ENCODE measurements around the gene RPLP2.

The RPLP2 gene

DNA sequence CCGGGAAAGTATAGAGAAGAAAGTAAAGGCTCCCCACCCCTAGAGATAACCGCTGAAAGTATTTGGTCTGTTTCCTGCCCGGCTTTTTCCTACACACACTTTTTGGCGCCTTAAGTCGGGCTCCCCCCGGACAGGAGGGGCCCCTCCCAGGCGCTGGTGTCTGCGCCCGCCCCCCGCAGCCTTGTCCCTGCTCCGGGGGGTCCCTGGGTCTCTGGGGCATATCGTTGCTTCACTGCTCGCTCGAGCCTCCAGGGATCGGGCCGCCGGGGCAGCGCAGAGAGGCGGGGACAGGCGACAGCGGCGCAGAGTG, 17.0 kb downstream of the RPLP2 start:
- DNase-seq, result no peak

DNA sequence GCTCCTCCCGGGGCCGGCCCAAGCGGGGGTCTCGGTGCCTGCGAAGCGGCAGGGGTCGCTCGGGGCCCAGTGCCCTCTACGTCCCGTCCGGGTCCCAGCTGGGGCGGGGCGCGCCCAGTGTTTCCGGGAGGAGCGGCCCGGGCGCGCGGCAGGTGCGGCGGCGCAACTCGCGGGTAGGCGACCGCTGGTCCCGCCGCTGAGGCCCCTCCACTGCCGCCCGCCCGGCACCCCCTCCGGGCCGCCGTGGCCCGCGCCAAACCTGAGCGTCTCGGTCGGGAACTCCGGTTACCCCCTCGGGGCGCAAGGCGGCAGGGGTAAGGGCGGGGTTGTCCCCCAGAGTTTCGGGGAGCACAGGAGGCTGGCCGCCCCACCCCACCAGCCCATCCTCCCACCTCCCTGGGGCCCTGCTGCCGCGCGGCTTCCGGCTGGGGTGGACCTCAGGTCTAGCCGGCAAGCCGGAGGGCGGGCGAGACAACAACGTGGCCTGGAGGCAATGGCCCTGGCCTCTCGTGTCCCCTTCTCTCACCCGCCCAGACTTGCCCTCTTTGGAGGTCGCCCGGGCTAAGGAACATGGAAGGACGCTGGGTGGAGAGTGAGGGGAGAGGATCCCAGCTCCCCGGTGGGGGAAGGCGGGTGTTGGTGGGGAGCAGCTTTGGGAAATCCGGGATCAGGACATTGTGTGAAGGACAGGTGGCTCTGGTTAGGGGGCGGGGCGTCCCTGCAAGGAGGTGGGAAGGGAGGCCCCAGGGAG, 17.6 kb downstream of the RPLP2 start:
- no peak for DNase-seq

DNA sequence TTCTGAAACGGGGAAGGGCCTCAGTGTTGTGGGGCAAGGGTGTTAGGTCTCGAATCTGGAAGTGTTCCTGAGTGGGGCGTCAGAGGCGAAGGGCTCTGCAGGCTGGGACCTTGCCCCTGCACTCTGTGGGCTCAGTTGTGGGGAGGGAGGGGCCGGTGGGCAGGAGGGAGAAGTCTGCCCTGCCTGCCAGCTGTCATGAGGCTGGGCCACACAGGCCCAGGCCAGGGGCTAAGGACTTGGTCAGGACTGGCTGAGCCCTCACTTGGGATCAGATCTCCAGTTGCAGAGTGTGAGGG, 18.1 kb downstream of the RPLP2 start, which contains the start of gene CRACR2B:
CRACR2B (plus strand) TSS at position 23 of the 296 bp plus-strand sequence. CDS start 689 bp downstream, outside the sequence.
- no peak for DNase-seq

DNA sequence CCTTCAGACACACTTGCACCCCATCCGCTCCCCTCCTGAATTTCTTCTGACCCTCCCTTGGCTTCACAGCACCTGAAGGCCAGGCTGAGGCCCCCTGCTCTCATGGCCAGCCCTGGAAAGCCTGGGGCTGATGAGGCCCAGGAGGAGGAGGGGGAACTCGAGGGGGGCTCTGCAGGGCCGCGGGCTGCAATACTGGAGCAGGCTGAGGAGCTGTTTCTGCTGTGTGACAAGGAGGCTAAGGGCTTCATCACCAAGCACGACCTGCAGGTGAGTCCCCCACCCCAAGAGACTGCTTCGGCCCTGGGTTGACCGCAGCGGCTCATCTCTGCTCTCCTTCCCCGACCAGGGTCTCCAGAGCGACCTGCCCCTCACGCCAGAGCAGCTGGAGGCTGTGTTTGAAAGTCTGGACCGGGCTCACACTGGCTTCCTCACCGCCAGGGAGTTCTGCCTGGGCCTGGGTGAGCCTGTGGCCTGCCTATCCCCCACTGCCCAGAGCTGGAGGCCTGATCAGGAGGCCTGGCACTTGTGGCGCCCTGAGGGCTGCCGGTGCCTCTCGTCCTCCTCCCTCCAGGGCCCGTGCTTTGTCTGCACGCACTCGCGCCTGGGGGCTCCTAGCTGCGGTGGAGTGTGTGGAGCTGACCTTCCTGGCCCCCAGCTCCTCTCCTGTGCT, 18.9 kb downstream of the RPLP2 start:
- no peak for DNase-seq

DNA sequence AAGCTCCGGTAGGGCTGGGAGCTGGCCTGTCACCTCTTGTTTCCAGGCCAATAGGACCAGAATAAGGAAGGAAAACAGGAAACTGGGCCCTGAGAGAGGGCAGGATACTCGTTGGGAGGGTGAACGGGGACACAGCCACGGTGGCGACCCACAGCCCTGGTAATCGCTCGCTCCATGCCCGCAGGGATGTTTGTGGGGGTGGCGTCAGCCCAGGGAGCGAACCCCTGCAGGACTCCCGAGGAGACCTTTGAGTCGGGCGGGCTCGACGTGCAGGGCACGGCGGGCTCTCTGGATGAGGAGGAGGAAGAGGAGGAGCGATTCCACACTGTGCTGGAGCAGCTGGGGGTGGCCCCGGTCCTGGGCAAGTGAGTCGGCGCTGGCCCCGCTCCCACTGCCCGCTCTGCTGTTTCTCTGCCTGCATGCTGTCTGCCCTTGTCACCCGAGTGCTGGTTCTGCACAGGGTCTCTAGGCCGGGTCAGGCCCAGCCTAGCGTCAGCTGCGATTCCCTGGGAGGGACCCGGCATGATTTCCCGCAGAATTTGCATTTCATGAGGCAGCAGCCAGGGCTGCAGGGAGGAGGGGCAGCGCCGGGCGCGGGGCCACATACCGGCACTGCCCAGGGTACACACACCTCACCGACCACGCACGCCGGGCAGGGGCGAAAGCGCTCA, 19.5 kb downstream of the RPLP2 start:
- no peak for DNase-seq

DNA sequence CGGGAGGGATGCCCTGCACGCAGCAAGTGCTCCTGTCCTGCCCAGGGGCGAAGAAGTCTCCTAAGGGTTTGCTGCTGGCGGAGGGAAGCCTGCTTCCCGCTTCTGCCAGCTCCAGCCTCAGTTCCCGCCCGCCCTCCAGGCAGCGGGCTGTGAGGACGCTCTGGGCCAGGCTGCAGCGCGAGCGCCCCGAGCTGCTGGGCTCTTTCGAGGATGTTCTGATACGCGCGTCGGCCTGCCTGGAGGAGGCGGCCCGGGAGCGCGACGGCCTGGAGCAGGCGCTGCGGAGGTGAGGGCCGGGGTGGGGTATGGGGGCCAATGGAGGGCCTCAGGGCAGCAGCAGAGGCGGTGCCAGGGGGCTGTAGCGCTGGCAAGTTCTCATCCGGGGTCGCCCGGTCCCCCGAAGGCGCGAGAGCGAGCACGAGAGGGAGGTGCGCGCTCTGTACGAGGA, 20.1 kb downstream of the RPLP2 start:
- no peak for DNase-seq

DNA sequence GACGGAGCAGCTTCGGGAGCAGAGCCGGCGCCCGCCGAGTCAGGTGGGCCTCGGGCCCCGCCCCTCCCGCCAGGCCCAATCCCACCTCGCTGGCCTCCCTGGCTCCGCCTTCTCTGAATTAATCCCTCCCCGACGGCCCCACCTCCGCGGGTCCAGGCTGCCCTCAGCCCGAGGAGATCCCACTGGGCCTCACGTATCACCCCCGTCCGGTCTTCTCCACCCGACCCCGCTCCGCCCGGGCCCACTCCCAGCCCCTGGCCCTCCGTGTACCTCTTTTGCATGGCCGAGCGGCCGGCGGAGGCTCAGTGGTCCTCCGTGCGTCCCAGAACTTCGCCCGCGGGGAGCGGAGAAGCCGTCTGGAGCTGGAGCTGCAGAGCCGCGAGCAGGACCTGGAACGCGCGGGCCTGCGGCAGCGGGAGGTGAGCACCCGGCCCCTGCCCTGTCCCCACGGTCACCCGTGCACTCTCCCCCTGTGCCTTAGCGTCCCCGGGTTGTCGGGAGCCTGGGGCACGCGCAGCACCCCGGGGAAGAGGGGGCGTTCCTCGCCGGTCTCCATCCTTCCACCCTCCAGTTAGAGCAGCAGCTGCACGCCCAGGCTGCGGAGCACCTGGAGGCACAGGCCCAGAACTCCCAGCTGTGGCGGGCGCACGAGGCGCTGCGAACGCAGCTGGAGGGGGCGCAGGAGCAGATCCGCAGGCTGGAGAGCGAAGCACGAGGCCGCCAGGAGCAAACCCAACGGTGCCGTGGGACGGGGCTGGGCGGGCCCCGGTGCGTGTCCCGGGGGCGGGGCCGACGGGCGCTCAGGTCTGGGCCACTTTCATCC, 20.7 kb downstream of the RPLP2 start:
- DNase-seq, result peak; percentile 78

DNA sequence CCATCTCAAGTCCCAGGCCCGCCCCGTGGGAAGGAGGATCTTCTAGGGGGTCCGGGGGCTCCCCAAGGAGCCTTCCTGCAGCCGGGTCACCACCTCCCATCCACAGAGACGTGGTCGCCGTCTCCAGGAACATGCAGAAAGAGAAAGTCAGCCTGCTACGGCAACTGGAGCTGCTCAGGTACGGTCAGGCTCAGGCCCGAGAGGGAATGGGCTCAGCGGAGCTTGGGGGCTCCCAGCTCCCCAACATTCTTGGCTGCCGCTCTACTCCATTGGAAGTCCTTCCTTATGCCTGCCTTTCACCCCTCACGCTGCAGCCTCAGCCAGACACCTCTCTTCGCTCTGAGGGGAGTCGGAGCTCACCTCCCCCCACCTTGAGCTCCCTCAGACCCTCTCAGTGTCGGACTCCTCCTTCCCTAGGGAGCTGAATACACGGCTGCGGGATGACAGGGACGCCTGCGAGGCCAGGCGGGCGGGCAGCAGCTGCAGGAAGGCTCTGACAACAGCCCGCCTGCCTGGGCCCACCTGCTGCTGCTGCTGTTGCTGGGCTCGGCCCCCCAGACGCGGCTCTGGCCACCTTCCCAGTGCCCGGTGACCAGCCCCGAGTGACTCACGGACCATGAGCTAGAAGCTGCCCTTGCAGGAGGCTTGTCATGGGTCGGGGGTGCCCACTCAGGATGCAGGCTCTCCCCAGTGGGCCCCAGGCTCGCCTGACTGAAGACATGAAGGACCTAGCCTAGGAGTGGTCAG, 21.5 kb downstream of the RPLP2 start:
- DNase-seq, result no peak

DNA sequence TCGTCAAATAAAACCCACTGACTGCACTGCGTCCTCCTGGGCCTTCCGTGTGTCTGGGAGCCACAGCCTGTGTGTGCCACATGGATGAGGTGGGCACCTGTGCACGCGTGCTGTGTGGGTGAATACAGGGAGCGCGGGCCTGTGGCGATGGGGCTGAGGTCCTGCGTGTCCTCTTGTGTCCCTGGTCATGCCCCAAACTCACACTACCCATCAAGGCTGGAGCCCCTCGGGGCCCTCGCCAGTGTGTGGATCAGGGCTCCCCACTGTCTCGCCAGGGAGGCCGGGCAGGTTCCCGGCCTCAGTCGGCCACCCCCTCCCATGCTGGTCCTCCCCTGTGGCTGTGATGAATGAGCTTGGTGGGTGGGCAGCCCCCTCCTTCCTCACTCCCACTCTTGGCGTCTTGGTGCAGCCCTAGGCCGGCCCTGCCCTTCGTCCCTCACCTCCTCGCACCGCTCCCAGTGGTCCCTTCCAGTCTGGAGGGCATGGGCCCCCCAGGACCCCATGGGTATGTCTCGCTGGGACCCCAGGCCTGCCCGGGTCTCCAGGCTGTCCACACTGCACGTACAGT, 22.3 kb downstream of the RPLP2 start:
- no peak for DNase-seq

DNA sequence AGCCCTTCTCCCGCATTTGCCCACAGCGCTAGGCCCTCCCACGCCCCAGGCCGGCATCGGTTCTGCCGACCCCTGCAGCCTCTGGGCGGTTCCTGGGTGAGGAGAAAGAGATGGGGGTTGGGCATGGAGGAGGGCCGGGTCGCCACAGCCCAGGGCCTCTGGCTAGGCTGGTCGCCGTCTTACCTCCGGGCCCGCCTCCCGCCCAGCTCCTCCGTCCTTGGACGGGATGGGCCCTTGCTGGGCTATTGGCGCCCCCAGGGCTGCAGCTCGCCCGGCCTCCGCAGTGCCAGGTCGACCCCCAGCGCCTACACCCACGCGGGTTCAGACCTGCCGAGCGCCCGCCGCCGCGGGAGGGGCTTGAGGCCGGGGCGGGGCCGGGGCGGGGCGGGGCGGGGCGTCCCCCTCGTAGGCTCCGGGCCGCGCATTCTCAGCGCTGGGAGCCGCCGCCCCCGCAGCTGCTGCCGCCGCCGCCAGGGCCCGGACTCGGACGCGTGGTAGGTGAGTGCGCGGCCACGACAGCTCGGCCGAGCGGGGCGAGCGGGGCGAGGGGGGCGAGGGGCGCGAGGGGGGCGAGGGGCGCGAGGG, 22.9 kb downstream of the RPLP2 start, which contains the start of gene CD151:
CD151 (plus strand) TSS at position 424 of the 585 bp plus-strand sequence. CDS start 3,118 bp downstream, outside the sequence.
- DNase-seq, result no peak

DNA sequence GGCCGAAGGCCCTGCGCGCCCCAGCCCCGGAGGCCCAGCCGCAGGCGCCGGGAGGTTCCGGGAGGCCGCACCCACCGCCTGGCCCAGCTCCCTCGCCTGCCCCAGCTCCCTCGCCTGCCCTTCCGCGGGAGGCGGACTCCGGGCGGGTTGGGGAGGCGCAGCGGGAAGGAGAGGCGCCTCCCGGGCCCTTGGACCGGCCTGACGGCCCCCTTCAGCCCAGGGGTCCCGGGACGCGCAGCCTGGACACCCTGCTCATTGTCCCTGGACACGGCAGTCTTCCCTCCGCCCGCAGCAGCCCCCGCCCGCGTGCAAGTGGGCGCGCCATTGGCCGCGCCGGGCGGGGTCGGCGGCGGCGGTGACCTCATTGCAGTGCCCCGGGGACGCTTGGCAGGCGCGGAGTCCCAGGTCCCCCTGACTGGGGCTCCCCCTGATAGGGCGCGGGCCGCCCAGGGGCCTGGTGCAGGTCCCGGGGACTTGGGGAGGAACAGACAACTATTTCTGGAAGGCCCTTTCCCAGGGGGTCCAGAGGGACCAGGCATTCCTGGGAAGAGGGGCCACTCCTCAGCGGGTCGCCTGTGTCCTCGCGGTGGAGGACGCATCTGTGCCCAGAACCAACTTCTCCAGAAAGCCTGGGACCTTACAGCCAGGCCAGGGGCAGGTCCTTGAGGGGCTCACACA, 23.5 kb downstream of the RPLP2 start:
- no peak for DNase-seq

DNA sequence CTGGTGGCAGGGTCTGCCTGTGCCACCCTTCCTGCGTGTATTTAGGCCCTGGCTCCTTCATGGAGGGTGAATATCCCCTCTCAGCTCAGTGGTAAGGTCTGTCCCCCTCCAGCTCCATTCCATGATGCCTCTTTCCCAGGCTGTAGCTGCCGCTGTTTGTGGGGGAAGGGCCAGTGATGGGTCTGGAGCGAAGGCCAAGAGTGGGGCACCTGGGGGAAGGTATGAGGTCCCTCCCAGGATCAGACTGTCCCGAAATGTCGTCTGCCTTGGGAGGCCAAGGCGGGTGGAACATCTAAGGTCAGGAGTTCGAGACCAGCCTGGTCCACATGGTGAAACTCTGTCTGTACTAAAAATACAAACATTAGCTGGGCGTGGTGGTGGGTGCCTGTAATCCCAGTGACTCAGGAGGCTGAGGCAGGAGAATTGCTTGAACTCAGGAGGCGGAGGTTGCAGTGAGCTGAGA, 24.1 kb downstream of the RPLP2 start:
- no peak for DNase-seq

DNA sequence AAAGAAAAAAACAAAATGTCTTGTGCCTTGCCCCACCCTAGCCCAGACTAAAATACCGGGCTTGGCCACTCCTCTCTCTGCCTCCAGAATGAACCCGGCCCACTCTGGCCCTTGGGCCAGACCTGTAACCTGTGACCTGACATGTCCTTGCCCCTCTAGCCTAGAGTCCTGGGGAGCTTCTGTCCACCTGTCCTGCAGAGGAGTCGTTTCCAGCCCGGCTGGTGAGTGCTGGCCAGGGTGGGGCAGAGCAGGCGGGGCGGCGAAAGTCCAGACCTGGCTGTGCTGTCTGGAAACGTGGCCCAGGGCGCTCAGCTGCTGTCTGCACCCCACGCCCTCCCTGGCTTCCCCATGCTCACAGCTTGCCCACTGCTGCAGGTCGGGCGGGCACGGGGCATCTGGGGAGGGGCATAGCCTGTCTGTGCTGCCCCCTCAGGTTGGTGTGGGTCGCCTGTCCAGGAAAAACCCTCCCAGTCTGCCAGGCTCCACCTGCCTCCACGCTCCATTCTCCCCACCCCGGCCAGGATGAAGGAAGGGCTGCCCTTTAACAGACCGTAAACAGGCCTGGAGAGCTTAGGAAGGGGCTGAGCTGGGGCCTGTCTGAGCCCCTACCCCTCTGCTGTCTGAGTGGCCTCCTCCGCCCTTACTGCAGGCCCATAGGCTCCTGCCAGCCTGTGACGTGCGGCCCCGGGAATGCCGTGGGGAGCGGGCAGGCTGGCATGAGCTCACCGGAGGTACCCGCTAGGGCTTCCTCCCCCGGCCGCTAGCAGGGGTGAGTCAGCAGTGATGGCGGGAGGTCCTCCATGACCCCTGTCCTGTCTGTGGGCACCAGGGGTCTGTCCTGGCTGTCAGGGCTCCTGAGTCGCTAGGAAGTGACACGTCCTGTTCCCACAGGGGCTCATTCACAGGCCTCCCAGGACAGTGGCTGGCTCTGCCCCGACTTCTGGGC, 24.9 kb downstream of the RPLP2 start:
- no peak for DNase-seq

DNA sequence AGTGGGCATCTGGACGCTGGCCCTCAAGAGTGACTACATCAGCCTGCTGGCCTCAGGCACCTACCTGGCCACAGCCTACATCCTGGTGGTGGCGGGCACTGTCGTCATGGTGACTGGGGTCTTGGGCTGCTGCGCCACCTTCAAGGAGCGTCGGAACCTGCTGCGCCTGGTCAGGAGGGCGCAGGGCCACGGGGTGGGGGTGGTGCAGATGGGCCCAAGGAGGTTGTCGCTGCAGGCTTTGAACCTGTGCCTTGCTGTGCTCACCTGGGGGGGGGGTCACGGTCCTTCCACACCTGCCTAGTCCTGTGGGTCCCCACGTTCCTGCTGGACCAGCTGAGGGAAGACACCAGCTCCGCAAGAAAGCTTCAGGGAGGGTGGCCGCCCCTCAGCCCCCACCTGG, 26.5 kb downstream of the RPLP2 start:
- DNase-seq, result no peak

DNA sequence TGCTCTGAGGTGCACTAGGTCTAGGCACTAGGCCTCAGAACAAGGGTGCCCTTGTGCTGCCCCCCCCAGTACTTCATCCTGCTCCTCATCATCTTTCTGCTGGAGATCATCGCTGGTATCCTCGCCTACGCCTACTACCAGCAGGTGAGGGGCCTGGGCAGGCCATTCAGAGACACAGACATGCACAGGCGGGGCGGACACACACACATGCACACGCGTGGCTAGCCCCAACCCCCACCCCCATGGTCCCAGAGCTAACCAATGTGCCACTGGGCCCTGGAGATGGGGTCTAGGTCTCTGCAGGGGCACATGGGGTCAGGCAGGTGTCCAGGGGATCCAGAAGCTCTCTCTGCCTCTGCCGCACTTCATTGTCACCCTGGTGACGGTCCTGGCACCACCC, 26.9 kb downstream of the RPLP2 start:
- no peak for DNase-seq

DNA sequence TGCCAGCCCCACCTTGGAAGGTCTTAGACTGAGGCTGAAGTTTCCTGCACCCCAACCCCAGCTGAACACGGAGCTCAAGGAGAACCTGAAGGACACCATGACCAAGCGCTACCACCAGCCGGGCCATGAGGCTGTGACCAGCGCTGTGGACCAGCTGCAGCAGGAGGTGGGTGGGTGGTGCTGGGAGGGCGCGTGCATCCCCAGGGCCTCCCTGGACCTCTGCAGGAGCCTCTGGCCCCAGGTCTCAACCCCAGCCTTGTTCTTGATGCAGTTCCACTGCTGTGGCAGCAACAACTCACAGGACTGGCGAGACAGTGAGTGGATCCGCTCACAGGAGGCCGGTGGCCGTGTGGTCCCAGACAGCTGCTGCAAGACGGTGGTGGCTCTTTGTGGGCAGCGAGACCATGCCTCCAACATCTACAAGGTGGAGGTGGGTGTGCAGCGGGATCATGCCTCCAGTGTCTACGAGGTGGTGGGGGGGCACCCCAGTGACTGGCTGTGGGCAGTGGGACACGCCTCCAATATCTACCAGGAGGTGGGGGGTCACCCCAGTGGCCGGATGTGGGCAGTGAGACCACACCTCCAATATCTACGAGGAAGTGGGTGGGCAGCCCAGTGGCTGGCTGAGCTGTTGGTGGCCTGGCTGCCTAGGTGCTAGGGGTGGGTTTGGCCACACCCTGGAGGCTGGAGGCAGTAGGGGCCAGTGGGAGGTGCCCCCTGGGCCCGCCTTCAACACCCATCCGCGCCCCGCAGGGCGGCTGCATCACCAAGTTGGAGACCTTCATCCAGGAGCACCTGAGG, 27.6 kb downstream of the RPLP2 start:
- no peak for DNase-seq

DNA sequence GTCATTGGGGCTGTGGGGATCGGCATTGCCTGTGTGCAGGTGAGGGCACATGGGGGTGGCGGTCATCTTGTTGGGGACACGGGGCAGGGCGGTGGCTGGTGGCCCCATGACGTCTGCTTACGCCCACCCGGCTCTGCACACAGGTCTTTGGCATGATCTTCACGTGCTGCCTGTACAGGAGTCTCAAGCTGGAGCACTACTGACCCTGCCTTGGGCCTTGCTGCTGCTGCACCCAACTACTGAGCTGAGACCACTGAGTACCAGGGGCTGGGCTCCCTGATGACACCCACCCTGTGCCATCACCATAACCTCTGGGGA, 28.2 kb downstream of the RPLP2 start:
- no peak for DNase-seq

DNA sequence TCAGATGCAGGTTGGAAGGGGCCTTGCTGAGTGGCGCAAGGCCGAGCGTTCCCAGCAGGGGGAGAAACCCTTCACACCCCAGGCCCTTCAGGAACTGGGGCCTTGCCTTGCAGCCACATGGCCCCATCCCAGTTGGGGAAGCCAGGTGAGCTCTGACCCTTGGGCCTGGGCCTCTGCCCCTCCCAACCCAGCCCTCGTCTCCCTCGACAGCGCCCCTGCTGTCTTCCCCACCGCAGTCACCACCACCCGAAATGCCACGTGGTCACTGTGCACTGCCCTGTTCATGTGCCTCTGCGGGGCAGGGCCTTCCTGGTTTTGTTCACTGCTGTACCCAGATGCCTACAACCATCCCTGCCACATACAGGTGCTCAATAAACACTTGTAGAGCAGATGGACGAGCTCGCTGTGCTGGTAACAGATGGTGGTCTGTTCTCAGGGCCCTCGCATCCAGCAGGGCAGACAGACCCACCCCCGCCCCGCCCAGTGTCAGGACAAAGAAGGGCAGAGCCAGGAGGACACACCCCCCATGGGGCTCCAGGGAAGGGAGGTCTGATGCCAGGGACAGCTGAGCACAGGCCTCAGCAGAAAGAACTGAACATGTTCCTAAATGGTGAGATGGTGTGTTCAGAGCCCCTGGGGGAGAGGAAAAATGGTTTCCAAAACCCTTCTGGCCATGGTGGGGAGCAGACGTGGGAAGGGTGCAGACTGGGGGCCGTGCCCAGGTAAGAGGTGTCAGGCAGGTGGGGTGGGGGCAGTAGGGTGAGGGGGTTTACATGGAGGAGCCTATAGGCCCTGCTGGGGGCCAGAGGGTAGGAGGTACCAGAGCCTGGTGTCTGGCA, 28.9 kb downstream of the RPLP2 start:
- DNase-seq, result no peak
